Fibroblast of peridontal ligament (primary cell): ENCODE measurements around the gene SHCBP1L.

Experiments used
- DNase-seq: peaks from one replicate; pipeline ENCODE4 v3.0.0-alpha.2; 2010; ENCODE audit errors: extremely low read depth

Gene SHCBP1L

DNA sequence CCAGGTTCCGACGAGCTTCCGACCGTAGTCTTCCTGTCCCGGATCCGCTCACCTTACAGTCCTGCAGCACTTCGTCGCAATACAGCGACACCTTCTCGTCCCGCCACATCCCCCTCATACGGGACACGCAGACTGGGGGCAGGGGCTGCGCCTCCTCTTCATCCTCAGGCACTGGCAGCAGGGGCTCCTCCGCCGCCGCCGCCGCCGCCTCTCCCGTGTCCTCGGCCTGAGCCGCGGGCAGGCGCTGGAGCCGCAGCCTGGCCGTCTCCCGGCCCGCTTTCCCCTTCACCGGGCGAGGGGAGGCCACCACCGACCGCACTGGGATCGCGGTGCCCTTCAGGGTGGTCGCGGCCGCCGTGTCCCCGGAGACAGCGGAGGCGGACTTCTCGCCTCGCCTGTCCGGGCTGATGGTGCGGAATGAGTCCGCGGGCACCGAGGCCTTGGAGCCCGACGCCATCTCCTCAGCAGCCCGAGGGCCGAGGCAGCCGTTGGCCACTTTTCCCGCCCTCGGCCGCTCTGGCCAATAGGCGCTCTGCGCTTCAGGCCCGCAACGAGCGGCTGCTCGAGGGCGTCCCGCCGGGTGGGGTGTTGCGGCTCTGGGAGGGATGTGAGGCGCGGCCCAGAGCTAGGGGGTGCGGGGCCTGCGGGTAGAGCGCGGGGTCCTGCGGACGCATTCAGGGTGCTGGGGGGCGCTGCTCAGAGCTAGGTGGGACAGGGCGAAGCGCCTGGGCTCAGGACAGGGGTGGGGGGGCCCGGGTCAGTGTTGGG is at the start of gene SHCBP1L:
Gene SHCBP1L (minus strand): TSS at position 490 of the 768 bp plus-strand sequence. CDS start 33 bp downstream, at position 457.
- DNase-seq = no peak

GRCh38 chr1:183002267-183002666 is 49.3 kb upstream of the SHCBP1L start:
- no peak for DNase-seq

GRCh38 chr1:183000167-183000962 is 47.4 kb upstream of the SHCBP1L start:
- DNase-seq = peak; percentile 42

GRCh38 chr1:182998482-182998881 is 45.5 kb upstream of the SHCBP1L start:
- DNase-seq = no peak

GRCh38 chr1:182996816-182997215 is 43.9 kb upstream of the SHCBP1L start:
- DNase-seq = no peak

GRCh38 chr1:182995894-182996293 is 42.9 kb upstream of the SHCBP1L start:
- DNase-seq = peak; percentile 14

- no peak for DNase-seq
These were observed 40.8 kb upstream of the SHCBP1L start for GRCh38 chr1:182993746-182994145.

GRCh38 chr1:182990413-182991144 is 37.6 kb upstream of the SHCBP1L start:
- DNase-seq = peak; percentile 57

DNA sequence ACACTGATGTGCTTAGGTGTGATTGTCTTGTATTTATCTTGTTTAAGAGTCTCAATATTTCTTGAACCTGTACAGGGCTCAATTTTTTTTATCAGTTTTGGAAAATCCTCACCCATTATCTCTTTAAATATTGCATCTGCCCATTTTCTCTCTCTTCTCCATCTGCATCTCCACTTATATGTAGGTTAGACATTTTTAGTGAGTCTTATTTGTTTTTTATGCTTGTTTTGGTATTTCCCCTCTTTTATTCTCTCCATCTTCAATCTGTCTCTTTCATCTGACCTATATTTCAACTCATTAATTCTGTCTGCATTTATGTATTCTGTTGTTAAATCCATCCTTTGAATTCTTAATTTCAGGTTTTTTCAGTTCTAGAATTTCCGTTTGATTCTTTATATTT is 32.9 kb upstream of the SHCBP1L start:
- no peak for DNase-seq

GRCh38 chr1:182984621-182985020 is 31.7 kb upstream of the SHCBP1L start:
- no peak for DNase-seq

DNA sequence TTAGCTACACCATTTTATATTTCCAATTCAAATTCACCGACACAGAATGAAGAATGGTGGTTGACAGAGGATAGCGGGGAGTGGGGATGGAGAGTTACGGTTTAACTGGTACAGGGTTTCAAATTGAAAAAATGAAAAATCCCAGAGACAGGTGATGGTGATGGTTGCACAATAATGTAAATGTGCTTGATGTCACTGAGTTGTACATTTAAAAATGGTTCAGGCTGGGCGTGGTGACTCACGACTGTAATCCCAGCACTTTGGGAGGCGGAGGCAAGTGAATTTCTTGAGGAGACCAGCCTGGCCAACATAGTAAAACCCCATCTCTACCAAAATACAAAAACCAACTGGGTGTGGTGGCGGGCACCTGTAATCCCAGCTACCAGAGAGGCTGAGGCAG is 31.2 kb upstream of the SHCBP1L start:
- DNase-seq = no peak

GRCh38 chr1:182978151-182978853 is 25.3 kb upstream of the SHCBP1L start:
- DNase-seq = no peak

GRCh38 chr1:182977480-182977879 is 24.5 kb upstream of the SHCBP1L start:
- DNase-seq = no peak

DNA sequence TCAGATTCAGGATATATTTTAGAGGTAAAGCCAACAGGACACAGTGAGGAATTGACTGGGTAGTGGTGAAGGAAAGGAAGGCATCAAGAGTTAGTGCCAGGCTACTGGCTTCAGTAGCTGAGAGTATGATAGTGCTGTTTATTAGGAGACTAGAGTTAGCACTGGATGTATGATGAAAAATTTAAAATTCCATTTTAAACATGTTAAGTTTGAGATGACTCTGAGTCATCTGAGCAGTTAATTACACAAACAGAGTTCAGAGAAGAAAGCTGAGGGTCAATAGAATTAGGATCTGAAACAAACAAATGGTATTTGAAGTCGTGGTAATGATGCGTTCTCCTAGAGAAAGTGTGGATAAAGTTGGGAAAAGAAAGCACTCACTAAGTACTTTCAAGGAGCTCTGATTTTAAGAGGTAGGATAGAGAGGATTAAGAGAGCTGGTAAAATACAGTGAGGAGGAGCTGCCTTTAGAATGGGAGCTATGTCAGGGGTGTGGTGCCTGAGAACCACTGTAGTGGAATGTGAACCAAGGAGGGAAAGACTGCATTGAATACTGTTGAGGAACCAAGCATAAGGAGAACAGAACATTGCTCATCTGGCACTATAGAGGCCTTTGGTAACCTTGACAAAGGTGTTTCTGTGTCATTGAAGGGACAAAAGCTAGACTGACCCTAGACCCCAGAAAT is 21.7 kb upstream of the SHCBP1L start:
- peak; percentile 25 for DNase-seq

DNA sequence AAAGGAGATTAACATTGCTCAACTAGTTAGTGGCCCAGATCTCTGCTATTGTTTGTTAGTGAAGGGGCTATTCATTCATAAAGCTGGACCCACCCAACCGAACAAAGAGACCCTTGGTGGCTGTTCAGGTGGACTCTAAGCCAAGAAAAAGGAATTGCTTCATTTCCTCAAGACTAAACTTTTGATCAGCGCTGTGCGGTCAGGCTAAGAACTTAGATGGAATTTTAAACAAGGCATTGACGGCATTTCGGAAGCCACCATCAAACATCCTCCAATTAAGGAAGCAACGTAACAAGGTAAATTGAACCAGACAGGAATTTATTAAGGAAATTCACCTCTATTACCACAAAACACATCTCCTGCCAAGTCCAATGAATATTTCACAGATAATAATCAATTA is 19.9 kb upstream of the SHCBP1L start:
- no peak for DNase-seq

DNA sequence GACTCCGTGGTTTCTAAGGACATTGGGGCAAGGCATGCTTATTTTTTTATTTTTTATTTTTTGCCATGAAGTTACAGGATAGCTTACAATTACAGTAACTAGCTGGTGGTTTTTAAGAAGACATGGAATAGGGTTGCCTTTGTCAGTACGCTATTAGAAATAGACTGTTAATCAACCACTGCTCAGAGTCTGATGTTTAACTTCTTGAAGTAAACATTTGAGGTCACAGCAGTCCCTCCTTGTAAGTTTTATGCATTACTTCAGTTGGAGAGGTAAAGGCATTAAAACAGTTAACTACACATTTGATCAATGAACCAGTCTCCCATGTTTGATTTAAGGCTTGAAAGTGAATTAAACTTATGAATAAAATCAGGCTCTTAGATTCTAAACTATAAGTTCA is 19.3 kb upstream of the SHCBP1L start:
- DNase-seq = no peak

GRCh38 chr1:182971219-182971618 is 18.3 kb upstream of the SHCBP1L start:
- no peak for DNase-seq

DNA sequence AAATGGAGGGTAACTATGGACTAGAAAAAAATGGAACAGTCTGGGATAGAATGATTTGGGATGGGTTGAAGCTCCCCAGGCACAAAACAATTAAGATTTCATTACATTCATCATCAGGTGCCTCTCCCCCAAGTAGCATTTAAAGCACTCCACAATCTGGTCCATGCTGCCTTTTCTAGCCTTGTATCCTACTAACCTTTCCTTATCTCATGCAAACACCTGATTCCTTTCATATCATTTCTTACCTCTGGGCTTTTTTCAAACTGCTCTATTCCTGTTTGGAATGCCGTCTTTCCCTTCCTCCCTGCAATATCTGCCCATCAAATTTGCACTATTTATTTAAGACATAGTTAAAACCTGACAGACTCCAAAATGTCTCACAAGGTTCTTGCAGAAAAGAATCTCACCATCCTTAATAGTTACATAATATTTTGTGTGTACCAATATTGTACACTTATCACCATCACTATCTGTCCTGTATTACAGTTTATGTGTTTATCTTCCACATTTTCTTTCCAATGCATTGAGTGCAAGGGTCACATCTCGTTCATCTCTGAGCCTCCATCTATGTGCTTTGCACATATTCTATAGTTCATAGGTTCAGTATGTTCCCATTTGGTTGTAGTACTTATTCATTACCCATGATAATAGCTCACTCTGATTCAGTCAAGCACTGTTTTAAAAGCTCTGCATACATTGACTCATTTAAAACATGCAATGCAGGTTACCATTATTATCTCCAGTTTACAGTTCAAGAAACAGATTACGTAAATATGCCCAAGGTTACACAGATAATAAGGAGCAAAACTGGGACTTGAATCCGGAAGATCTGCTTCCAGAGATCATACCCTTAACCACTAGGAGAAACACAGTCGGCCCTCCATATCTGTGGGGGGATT is 16.1 kb upstream of the SHCBP1L start:
- no peak for DNase-seq

GRCh38 chr1:182968151-182968741 is 15.3 kb upstream of the SHCBP1L start:
- DNase-seq = no peak

DNA sequence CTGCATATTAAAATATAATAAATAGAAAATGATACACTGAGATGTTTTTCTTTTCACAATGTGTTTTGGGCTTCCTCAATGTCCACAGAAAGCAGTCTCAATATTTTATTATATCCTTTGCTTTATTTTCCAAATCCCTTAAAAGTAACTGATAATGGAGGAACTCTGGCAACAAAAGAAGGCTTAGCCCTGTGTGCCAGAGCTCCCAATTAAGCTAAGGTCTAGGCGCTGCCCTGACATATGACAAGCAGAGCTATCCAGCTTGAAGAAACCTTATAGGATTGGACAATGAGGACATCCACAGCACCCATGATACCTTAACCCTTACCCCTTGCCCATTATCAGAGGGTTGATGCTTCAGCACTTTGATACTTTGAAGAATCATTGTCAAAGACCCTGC is 12.9 kb upstream of the SHCBP1L start:
- no peak for DNase-seq
